ENCODE results near the gene PTPRM.

- TF ChIP-seq CTCF (IDR thresholded peaks at IDR 0.05): no peak
- TF ChIP-seq POLR2AphosphoS5 (IDR thresholded peaks at IDR 0.05): no peak
Observed at GRCh38 chr18:7558769-7559168, 8.3 kb upstream of the PTPRM start.

All from gastroesophageal sphincter (tissue), 3 donors.